ENCODE results near the gene SAP130.

The SAP130 gene

GRCh38 chr2:127893494-127893893, 134.4 kb downstream of the SAP130 start:
- DNase-seq (ENCODE audit: low spot score), result no peak

- DNase-seq (ENCODE audit: low spot score), result no peak
Measured at GRCh38 chr2:127893033-127893432, 134.8 kb downstream of the SAP130 start.

GRCh38 chr2:127891811-127892210, 136.0 kb downstream of the SAP130 start:
- no peak for DNase-seq (ENCODE audit: low spot score)

Measured in kidney tubule cell (primary cell).